WTC11 (cell line): ENCODE measurements around the gene RTP3. TPM values are rescaled to one million over a fixed set of nuclear protein-coding genes. Genes with fewer than 3 reads are reported as not detected.

ENCODE experiments used
- ATAC-seq: fragments of 200-7000 bp; cut with Tn5 transposase; 2 replicates; pipeline ENCODE4 v1.10.0; 2021; ENCODE audit warnings: mild to moderate bottlenecking, moderate library complexity
- CTCF ChIA-PET: fragments of 300-600 bp; sonication (Branson Sonifier 250); formaldehyde crosslinking; loops from one replicate; lab custom pipeline; 2021; ENCODE audit warnings: antibody characterized with exemption; lab: Charles Lee
- POLR2A ChIA-PET: fragments of 350-600 bp; sonication (Branson Sonifier 250); formaldehyde crosslinking; loops from one replicate; lab custom pipeline; 2021; ENCODE audit warnings: antibody characterized with exemption; lab: Charles Lee
- DNase-seq: peaks from one replicate; pipeline ENCODE4 v3.0.0; 2021; ENCODE audit warnings: low spot score
- H3K27ac Mint-ChIP-seq: 2 replicates; pipeline ENCODE4 v1.8.0; 2021; ENCODE audit warnings: mixed read lengths
- H3K27me3 Mint-ChIP-seq: 2 replicates; pipeline ENCODE4 v1.8.0; 2021; ENCODE audit warnings: low read depth, mild to moderate bottlenecking, moderate library complexity, mixed read lengths
- H3K36me3 Mint-ChIP-seq: 2 replicates; pipeline ENCODE4 v1.8.0; 2021; ENCODE audit warnings: mixed read lengths
- H3K4me1 Mint-ChIP-seq: 2 replicates; pipeline ENCODE4 v1.8.0; 2022; ENCODE audit warnings: mixed read lengths
- H3K4me3 Mint-ChIP-seq: 2 replicates; pipeline ENCODE4 v1.8.0; 2021; ENCODE audit warnings: mild to moderate bottlenecking, moderate library complexity, mixed read lengths
- H3K9me3 Mint-ChIP-seq: 2 replicates; pipeline ENCODE4 v1.8.0; 2021; ENCODE audit warnings: mixed read lengths
- AFF4 ChIP-seq: sonication (generic); formaldehyde crosslinking; IDR thresholded peaks from 2 replicates; pipeline ENCODE4 v1.8.1; 2023; ENCODE audit warnings: mild to moderate bottlenecking, missing genetic modification reagents, borderline replicate concordance
- CREM ChIP-seq: sonication (generic); formaldehyde crosslinking; IDR thresholded peaks from 2 replicates; pipeline ENCODE4 v1.8.1; 2022; ENCODE audit warnings: mild to moderate bottlenecking, missing genetic modification reagents, moderate library complexity
- CTCF ChIP-seq: fragments of 200-600 bp; IDR thresholded peaks from 2 replicates; pipeline ENCODE4 v1.8.0; 2022; ENCODE audit warnings: antibody characterized with exemption
- ERG ChIP-seq: fragments of 250-450 bp; sonication (Bioruptor Pico); IDR thresholded peaks from 2 replicates; pipeline ENCODE4 v1.8.0; 2021; ENCODE audit warnings: mild to moderate bottlenecking
- ESRRA ChIP-seq: sonication (generic); formaldehyde crosslinking; IDR thresholded peaks from 2 replicates; pipeline ENCODE4 v1.8.1; 2022; ENCODE audit warnings: mild to moderate bottlenecking, missing genetic modification reagents, borderline replicate concordance
- MAX ChIP-seq: sonication (generic); formaldehyde crosslinking; IDR thresholded peaks from 2 replicates; pipeline ENCODE4 v1.8.0; 2022; ENCODE audit warnings: mild to moderate bottlenecking, missing genetic modification reagents
- MYBL2 ChIP-seq: sonication (generic); formaldehyde crosslinking; IDR thresholded peaks from 2 replicates; pipeline ENCODE4 v1.8.1; 2023; ENCODE audit warnings: mild to moderate bottlenecking, moderate library complexity, missing genetic modification reagents
- NFATC4 ChIP-seq: fragments of 250-450 bp; sonication (Bioruptor Pico); IDR thresholded peaks from 2 replicates; pipeline ENCODE4 v1.9.0; 2021; ENCODE audit warnings: mild to moderate bottlenecking
- NFE2L1 ChIP-seq: sonication (generic); formaldehyde crosslinking; IDR thresholded peaks from 2 replicates; pipeline ENCODE4 v1.8.1; 2023; ENCODE audit warnings: missing genetic modification reagents
- NFYB ChIP-seq: sonication (generic); formaldehyde crosslinking; conservative IDR thresholded peaks from 2 replicates; pipeline ENCODE4 v1.8.0; 2022; ENCODE audit warnings: low read depth, missing genetic modification reagents
- NR2C2 ChIP-seq: sonication (generic); formaldehyde crosslinking; IDR thresholded peaks from 2 replicates; pipeline ENCODE4 v1.8.0; 2022; ENCODE audit warnings: mild to moderate bottlenecking, missing genetic modification reagents
- NR3C1 ChIP-seq: sonication (generic); formaldehyde crosslinking; conservative IDR thresholded peaks from 2 replicates; pipeline ENCODE4 v1.8.1; 2023; ENCODE audit warnings: low read depth, mild to moderate bottlenecking, missing genetic modification reagents
- TEAD4 ChIP-seq: sonication (generic); formaldehyde crosslinking; IDR thresholded peaks from 2 replicates; pipeline ENCODE4 v1.8.0; 2022; ENCODE audit warnings: mild to moderate bottlenecking, missing genetic modification reagents
- USF1 ChIP-seq: sonication (generic); formaldehyde crosslinking; IDR thresholded peaks from 2 replicates; pipeline ENCODE4 v1.8.0; 2022; ENCODE audit warnings: mild to moderate bottlenecking, missing genetic modification reagents
- USF2 ChIP-seq: sonication (generic); formaldehyde crosslinking; IDR thresholded peaks from 2 replicates; pipeline ENCODE4 v1.8.1; 2023; ENCODE audit warnings: mild to moderate bottlenecking, missing genetic modification reagents, moderate library complexity
- ZNF263 ChIP-seq: sonication (generic); formaldehyde crosslinking; IDR thresholded peaks from 2 replicates; pipeline ENCODE4 v1.8.1; 2022; ENCODE audit warnings: low read depth, mild to moderate bottlenecking, moderate library complexity, missing genetic modification reagents
- ZNF671 ChIP-seq: fragments of 250-450 bp; sonication (Bioruptor Pico); IDR thresholded peaks from 2 replicates; pipeline ENCODE4 v1.8.0; 2021; ENCODE audit warnings: mild to moderate bottlenecking
- ZSCAN18 ChIP-seq: fragments of 250-450 bp; sonication (Bioruptor Pico); IDR thresholded peaks from 2 replicates; pipeline ENCODE4 v2.1.2; 2022; ENCODE audit warnings: mild to moderate bottlenecking, moderate library complexity
- total RNA-seq: library from RNA; stranded (reverse); gene quantifications from 3 replicates; pipeline ENCODE4 v1.2.3, GENCODE V29; 2021
- TF ChIP-seq, protein P1 (sequence below): sonication (generic); formaldehyde crosslinking; IDR thresholded peaks from 2 replicates; pipeline ENCODE4 v1.8.0; 2023; ENCODE audit warnings: mild to moderate bottlenecking, missing genetic modification reagents

RTP3 gene
- total RNA-seq, 1 experiment from 2014 or later: not detected

DNA sequence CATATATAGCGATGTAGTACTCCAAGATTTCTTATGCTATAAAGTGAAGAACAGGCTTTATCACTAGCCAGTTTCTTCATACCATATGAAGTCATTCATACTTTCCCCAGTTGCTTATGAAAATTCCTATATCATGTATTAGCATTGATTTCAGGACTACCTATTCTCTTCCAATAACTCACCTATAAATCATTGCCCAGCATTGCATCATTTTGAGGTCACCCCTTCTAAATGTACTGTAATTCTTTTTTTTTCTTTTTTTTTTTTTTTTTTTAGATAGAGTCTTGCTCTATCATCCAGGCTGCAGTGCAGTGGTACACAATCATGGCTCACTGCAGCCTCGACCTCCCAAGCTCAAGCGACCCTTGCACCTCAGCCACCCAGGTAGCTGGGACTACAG lies 27.1 kb downstream of the RTP3 start:
- H3K4me1 Mint-ChIP-seq: peaks cover 8% of the 10 kb centered on the region
- no peak overlapping the region for H3K27ac Mint-ChIP-seq
- H3K27me3 Mint-ChIP-seq: no peaks in the 10 kb centered on the region
- TF ChIP-seq ERG (CRISPR knock-in tag): no peak
- TF ChIP-seq MAX (CRISPR knock-in tag): no peak
- no peak for TF ChIP-seq CREM (CRISPR knock-in tag)
- TF ChIP-seq NFATC4 (CRISPR knock-in tag): no peak
- no peak for TF ChIP-seq ESRRA (CRISPR knock-in tag)
- TF ChIP-seq NR3C1: no peak
- no peak for TF ChIP-seq TEAD4 (CRISPR knock-in tag)
- no peak for TF ChIP-seq MYBL2 (CRISPR knock-in tag)
- TF ChIP-seq USF2 (CRISPR knock-in tag): no peak
- TF ChIP-seq, protein P1, sequence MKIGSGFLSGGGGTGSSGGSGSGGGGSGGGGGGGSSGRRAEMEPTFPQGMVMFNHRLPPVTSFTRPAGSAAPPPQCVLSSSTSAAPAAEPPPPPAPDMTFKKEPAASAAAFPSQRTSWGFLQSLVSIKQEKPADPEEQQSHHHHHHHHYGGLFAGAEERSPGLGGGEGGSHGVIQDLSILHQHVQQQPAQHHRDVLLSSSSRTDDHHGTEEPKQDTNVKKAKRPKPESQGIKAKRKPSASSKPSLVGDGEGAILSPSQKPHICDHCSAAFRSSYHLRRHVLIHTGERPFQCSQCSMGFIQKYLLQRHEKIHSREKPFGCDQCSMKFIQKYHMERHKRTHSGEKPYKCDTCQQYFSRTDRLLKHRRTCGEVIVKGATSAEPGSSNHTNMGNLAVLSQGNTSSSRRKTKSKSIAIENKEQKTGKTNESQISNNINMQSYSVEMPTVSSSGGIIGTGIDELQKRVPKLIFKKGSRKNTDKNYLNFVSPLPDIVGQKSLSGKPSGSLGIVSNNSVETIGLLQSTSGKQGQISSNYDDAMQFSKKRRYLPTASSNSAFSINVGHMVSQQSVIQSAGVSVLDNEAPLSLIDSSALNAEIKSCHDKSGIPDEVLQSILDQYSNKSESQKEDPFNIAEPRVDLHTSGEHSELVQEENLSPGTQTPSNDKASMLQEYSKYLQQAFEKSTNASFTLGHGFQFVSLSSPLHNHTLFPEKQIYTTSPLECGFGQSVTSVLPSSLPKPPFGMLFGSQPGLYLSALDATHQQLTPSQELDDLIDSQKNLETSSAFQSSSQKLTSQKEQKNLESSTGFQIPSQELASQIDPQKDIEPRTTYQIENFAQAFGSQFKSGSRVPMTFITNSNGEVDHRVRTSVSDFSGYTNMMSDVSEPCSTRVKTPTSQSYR (CRISPR knock-in tag): no peak
- ATAC-seq (no peak), DNase-seq (no peak)
- ChIA-PET CTCF (interaction anchor here (0.7 to 1.9 kb wide), 2 partner anchors 36 to 1055 kb away, joined by 3 to 6 read pairs; no protein-coding TSS in a partner anchor), POLR2A (no interaction called here)
- H3K9me3 Mint-ChIP-seq: no peaks in the 10 kb centered on the region
- no peak overlapping the region for H3K4me3 Mint-ChIP-seq
- H3K36me3 Mint-ChIP-seq: no peaks in the 10 kb centered on the region

DNA sequence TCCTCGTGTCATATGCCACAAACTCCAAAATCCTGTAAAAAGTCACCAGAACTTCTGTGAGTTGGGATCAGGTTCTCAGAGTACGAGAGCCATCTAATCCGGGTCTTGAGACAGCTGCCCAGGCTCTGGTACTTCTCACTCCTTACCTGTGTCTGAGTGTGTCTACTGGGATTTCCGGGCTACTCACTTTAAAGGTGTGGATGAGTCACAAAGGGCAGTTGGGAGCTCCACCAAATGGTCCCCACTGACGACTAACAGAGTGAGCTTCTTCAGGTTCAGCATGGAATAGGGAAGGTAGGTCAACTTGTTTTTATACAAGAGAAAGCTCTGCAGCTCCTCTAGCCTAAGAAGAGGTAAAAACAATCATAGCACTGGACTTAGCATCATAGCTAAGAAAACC lies 29.5 kb downstream of the RTP3 start:
- TF ChIP-seq NR2C2 (CRISPR knock-in tag): no peak
- TF ChIP-seq, all 79 proteins: peak for 0
- 0 out of 2 replicates have a peak, but pooled peaks cover 4% of the 10 kb centered on the region for H3K9me3 Mint-ChIP-seq
- H3K27me3 Mint-ChIP-seq: no peaks in the 10 kb centered on the region
- no peak overlapping the region for H3K4me3 Mint-ChIP-seq
- H3K36me3 Mint-ChIP-seq: no peaks in the 10 kb centered on the region
- no peaks in the 10 kb centered on the region for H3K4me1 Mint-ChIP-seq
- POLR2A ChIA-PET: no interaction called here
- no peak overlapping the region for H3K27ac Mint-ChIP-seq
- CTCF ChIA-PET: no interaction called here
- no peak for DNase-seq
- ATAC-seq: no peak

GRCh38 chr3:46533091-46533490 lies 35.3 kb downstream of the RTP3 start:
- peaks cover 5% of the 10 kb centered on the region; the same call in 1 of the 2 replicates for H3K36me3 Mint-ChIP-seq
- H3K4me3 Mint-ChIP-seq: no peak overlapping the region
- ChIA-PET CTCF (interaction anchor here (1.2 kb wide), 1 partner anchor 36 kb away, joined by 4 read pairs; no protein-coding TSS in a partner anchor), POLR2A (no interaction called here)
- no peak overlapping the region for H3K27ac Mint-ChIP-seq
- ATAC-seq: no peak
- peaks cover 9% of the 10 kb centered on the region; the same call in 1 of the 2 replicates for H3K9me3 Mint-ChIP-seq
- DNase-seq: no peak
- no peaks in the 10 kb centered on the region for H3K27me3 Mint-ChIP-seq
- H3K4me1 Mint-ChIP-seq: peaks cover 18% of the 10 kb centered on the region
- TF ChIP-seq ZNF671 (CRISPR knock-in tag) (no peak), AFF4 (CRISPR knock-in tag) (no peak), ZSCAN18 (CRISPR knock-in tag) (no peak), NFE2L1 (CRISPR knock-in tag) (no peak), CTCF (no peak), ZNF263 (CRISPR knock-in tag) (no peak), NFYB (CRISPR knock-in tag) (no peak), USF1 (CRISPR knock-in tag) (no peak)
